NCI-H82 (cell line): ENCODE results near the gene GFOD2.

Experiments
- DNase-seq: peaks from one replicate; lab custom pipeline; 2025; lab: John Stamatoyannopoulos, UW

Gene GFOD2

GRCh38 chr16:67657751-67658518 lies 61.2 kb downstream of the GFOD2 start:
- DNase-seq, result no peak

GRCh38 chr16:67657017-67657608 lies 62.0 kb downstream of the GFOD2 start:
- no peak for DNase-seq

- no peak for DNase-seq
Measured at GRCh38 chr16:67656344-67657016, 62.6 kb downstream of the GFOD2 start.

GRCh38 chr16:67655363-67655762 lies 63.8 kb downstream of the GFOD2 start:
- DNase-seq, result no peak

- DNase-seq, result no peak
Measured at GRCh38 chr16:67654403-67654911, 64.7 kb downstream of the GFOD2 start.

- no peak for DNase-seq
Measured at GRCh38 chr16:67653789-67654402, 65.2 kb downstream of the GFOD2 start.

- peak; percentile 66 for DNase-seq
Measured at GRCh38 chr16:67653128-67653788, 65.9 kb downstream of the GFOD2 start.

- DNase-seq, result peak; percentile 75
Measured at GRCh38 chr16:67652578-67653127, 66.5 kb downstream of the GFOD2 start.

- no peak for DNase-seq
Measured at GRCh38 chr16:67651847-67652246, 67.3 kb downstream of the GFOD2 start.

GRCh38 chr16:67651039-67651438 lies 68.1 kb downstream of the GFOD2 start:
- DNase-seq, result no peak

- no peak for DNase-seq
Measured at GRCh38 chr16:67650023-67650422, 69.1 kb downstream of the GFOD2 start.

- no peak for DNase-seq
Measured at GRCh38 chr16:67649494-67649931, 69.6 kb downstream of the GFOD2 start.

- DNase-seq, result no peak
Measured at GRCh38 chr16:67648764-67649407, 70.2 kb downstream of the GFOD2 start.

- no peak for DNase-seq
Measured at GRCh38 chr16:67648088-67648763, 70.9 kb downstream of the GFOD2 start.

GRCh38 chr16:67647681-67648080 lies 71.4 kb downstream of the GFOD2 start:
- DNase-seq, result no peak

- DNase-seq, result no peak
Measured at GRCh38 chr16:67647111-67647651, 71.9 kb downstream of the GFOD2 start.

- no peak for DNase-seq
Measured at GRCh38 chr16:67645397-67646121, 73.6 kb downstream of the GFOD2 start.

GRCh38 chr16:67644038-67644437 lies 75.1 kb downstream of the GFOD2 start:
- no peak for DNase-seq
